OCI-LY1 (cell line): ENCODE data around the gene SH2B3.

Experiments used
- EZH2 ChIP-seq: fragments of 200-600 bp; sonication (generic), shearing (Covaris generic); IDR thresholded peaks from 2 replicates; pipeline ENCODE4 v1.8.0; 2017; ENCODE audit warnings: borderline replicate concordance, mixed run types, mild to moderate bottlenecking, antibody characterized with exemption, low read length, moderate library complexity, mixed read lengths
- TF ChIP-seq, protein P1 (sequence below): fragments of 200-600 bp; sonication (generic), shearing (Covaris generic); IDR thresholded peaks from 2 replicates; pipeline ENCODE4 v1.5.1; 2017; ENCODE audit warnings: mild to moderate bottlenecking, antibody characterized with exemption, low read length, moderate library complexity, mixed read lengths

DNA sequence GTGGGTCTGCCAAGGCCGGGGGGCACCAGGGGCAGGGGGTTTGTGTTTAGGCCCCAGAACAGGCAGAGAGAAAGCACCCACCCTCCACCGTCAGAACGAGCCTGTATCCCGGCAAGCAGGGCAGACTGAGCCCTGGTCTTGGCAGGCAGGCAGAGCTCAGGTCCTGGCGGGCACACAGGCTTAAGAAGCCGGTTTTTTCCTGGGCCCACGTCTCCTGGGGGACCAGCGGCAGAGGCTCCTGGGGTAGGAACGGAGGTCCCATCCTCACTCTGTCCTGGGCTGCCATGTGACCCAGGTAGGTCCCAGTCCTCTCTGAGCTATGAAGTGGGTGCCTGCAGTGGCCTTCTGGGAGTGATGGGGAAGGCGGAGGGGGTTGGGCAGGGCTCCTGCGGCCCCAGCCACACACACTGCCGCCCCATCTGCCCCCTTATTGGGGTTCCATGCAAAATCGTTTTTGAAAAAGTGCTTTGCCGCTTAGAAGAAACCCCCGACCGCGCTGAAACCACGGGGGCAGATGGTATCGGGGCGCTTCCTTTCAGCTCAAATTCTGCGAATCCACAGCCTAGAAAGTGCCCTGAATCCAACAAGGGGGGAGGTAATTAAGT is 24.2 kb downstream of the SH2B3 start:
- TF ChIP-seq, protein P1, sequence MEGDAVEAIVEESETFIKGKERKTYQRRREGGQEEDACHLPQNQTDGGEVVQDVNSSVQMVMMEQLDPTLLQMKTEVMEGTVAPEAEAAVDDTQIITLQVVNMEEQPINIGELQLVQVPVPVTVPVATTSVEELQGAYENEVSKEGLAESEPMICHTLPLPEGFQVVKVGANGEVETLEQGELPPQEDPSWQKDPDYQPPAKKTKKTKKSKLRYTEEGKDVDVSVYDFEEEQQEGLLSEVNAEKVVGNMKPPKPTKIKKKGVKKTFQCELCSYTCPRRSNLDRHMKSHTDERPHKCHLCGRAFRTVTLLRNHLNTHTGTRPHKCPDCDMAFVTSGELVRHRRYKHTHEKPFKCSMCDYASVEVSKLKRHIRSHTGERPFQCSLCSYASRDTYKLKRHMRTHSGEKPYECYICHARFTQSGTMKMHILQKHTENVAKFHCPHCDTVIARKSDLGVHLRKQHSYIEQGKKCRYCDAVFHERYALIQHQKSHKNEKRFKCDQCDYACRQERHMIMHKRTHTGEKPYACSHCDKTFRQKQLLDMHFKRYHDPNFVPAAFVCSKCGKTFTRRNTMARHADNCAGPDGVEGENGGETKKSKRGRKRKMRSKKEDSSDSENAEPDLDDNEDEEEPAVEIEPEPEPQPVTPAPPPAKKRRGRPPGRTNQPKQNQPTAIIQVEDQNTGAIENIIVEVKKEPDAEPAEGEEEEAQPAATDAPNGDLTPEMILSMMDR = no peak
- TF ChIP-seq EZH2 = no peak
